Parathyroid adenoma (tissue), 2 donors: ENCODE measurements around the gene ERMARD.

ENCODE experiments used
- H2AFZ ChIP-seq: fragments of 300-600 bp; sonication (generic); one replicate; pipeline ENCODE4 v1.7.0; 2017; ENCODE audit warnings: antibody characterized with exemption, mild to moderate bottlenecking
- H3K27ac ChIP-seq: fragments of 300-600 bp; sonication (generic); one replicate; pipeline ENCODE4 v1.7.0; 2017
- H3K27me3 ChIP-seq: fragments of 300-600 bp; sonication (generic); one replicate; pipeline ENCODE4 v1.7.0; 2017; ENCODE audit warnings: low read length; ENCODE audit not compliant: control insufficient read depth, insufficient read depth
- H3K36me3 ChIP-seq: fragments of 300-600 bp; sonication (generic); one replicate; pipeline ENCODE4 v1.7.0; 2017; ENCODE audit warnings: low read length; ENCODE audit not compliant: control insufficient read depth, insufficient read depth
- H3K4me1 ChIP-seq: fragments of 300-600 bp; sonication (generic); one replicate; pipeline ENCODE4 v1.7.0; 2017; ENCODE audit warnings: control low read depth
- H3K4me2 ChIP-seq: fragments of 300-600 bp; sonication (generic); one replicate; pipeline ENCODE4 v1.7.0; 2017; ENCODE audit warnings: low read length
- H3K4me3 ChIP-seq: fragments of 300-600 bp; sonication (generic); one replicate; pipeline ENCODE4 v1.7.0; 2017; ENCODE audit warnings: low read depth, low read length
- H3K79me2 ChIP-seq: fragments of 300-600 bp; sonication (generic); one replicate; pipeline ENCODE4 v1.7.0; 2017; ENCODE audit warnings: control low read depth
- H3K9ac ChIP-seq: fragments of 300-600 bp; sonication (generic); one replicate; pipeline ENCODE4 v1.7.0; 2017; ENCODE audit warnings: mild to moderate bottlenecking
- H3K9me3 ChIP-seq: fragments of 300-600 bp; sonication (generic); one replicate; pipeline ENCODE4 v1.7.0; 2017; ENCODE audit warnings: low read length; ENCODE audit not compliant: control insufficient read depth
- TF ChIP-seq, protein P1 (sequence below): fragments of 300-600 bp; sonication (generic); IDR thresholded peaks from one replicate; pipeline ENCODE4 v1.7.0; 2017; ENCODE audit warnings: antibody characterized with exemption, mild to moderate bottlenecking
- donor health status: primary hyperparathyroidism.

ERMARD gene

DNA sequence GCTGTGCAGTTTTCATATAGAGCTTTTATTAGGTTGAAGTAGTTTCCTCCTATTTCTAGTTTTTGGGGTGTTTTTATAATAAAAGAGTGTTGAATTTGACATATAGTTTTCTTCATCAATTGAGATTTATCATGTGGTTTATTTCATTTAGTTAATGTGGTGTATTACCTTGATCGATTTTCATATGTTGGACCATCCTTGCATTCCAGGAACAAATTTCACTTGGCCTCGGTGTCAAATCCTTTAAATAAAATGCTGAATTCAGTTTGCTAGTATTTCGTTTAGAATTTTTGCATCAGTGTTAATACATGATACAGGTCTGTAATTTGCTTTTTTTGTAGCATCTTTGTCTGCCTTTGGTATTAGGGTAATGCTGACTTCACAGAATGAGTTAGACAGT, 6.0 kb upstream of the ERMARD start:
- Histone ChIP-seq H3K4me1 (no peaks in the 10 kb centered on the region), H3K9ac (no peak overlapping the region), H3K27ac (no peak overlapping the region), H3K36me3 (no peaks in the 10 kb centered on the region), H3K4me3 (no peak overlapping the region), H2AFZ (no peak overlapping the region), H3K27me3 (no peaks in the 10 kb centered on the region), H3K9me3 (no peaks in the 10 kb centered on the region), H3K79me2 (no peaks in the 10 kb centered on the region), H3K4me2 (no peak overlapping the region)
- TF ChIP-seq, protein P1, sequence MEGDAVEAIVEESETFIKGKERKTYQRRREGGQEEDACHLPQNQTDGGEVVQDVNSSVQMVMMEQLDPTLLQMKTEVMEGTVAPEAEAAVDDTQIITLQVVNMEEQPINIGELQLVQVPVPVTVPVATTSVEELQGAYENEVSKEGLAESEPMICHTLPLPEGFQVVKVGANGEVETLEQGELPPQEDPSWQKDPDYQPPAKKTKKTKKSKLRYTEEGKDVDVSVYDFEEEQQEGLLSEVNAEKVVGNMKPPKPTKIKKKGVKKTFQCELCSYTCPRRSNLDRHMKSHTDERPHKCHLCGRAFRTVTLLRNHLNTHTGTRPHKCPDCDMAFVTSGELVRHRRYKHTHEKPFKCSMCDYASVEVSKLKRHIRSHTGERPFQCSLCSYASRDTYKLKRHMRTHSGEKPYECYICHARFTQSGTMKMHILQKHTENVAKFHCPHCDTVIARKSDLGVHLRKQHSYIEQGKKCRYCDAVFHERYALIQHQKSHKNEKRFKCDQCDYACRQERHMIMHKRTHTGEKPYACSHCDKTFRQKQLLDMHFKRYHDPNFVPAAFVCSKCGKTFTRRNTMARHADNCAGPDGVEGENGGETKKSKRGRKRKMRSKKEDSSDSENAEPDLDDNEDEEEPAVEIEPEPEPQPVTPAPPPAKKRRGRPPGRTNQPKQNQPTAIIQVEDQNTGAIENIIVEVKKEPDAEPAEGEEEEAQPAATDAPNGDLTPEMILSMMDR: no peak

GRCh38 chr6:169746556-169746955, 4.9 kb upstream of the ERMARD start:
- H3K4me1 ChIP-seq: no peaks in the 10 kb centered on the region
- H3K9me3 ChIP-seq: no peaks in the 10 kb centered on the region
- H3K27me3 ChIP-seq: no peaks in the 10 kb centered on the region
- no peaks in the 10 kb centered on the region for H3K36me3 ChIP-seq
- TF ChIP-seq, protein P1: no peak
- H3K9ac ChIP-seq: no peak overlapping the region
- H3K4me3 ChIP-seq: no peak overlapping the region
- no peak overlapping the region for H3K4me2 ChIP-seq
- no peaks in the 10 kb centered on the region for H3K79me2 ChIP-seq
- no peak overlapping the region for H2AFZ ChIP-seq
- no peak overlapping the region for H3K27ac ChIP-seq

DNA sequence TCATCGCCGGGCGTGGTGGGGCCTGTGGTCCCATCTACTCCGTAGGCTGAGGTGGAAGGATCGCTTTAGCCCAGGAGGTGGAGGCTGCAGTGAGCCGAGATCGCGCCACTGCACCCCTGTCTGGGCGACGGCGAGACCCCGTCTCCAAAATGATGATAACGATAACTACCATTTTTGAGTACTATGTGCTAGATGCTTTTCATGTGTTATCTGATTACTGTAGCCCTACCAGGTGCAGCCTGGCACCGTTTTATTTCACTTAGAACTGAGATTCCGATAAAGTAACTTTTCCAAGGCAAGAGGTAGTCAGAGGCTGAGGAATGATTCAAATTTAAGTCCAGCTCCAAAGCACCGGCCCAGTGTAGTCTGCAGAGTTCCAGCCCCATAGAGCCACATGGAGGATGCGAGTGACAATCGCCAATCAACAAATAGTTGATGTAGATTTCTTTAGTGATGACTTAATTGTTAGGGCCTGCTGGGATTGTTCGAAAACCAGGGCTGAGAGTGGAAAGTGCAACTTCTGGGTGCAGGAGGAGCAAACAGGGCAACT, 727 bp downstream of the ERMARD start:
- Histone ChIP-seq H3K36me3 (no peaks in the 10 kb centered on the region), H3K9me3 (no peaks in the 10 kb centered on the region), H3K9ac (peak overlapping the region; percentile 73), H3K4me2 (peak overlapping the region; percentile 52), H3K4me3 (peak overlapping the region; percentile 58), H3K27me3 (no peaks in the 10 kb centered on the region), H3K79me2 (no peaks in the 10 kb centered on the region), H2AFZ (peak overlapping the region; percentile 92), H3K4me1 (peaks cover 8% of the 10 kb centered on the region), H3K27ac (peak overlapping the region; percentile 92)
- TF ChIP-seq, protein P1: no peak

DNA sequence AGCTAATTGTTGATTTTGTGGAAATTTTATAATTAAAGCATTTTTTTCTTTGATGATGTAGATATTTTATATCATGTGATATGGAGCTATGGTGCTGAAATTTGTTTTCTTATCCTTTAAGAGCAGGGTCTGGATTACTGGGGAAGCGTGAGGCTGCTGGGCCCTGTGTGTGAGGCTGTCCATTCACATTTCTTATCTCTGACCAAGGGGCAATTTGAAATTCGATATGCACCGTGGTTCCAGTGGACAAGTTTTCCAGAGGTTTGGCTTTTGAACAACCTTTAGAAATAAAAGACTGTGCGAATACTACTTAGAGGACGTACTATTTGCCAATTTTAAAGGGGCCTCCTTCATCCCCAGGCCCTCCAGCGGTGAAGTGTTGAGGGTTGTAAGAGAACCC, 3.7 kb downstream of the ERMARD start:
- Histone ChIP-seq H3K79me2 (no peaks in the 10 kb centered on the region), H3K4me2 (no peak overlapping the region), H3K36me3 (no peaks in the 10 kb centered on the region), H3K4me1 (peaks cover 8% of the 10 kb centered on the region), H3K9ac (no peak overlapping the region), H3K4me3 (no peak overlapping the region), H3K27ac (no peak overlapping the region), H2AFZ (no peak overlapping the region), H3K9me3 (no peaks in the 10 kb centered on the region), H3K27me3 (no peaks in the 10 kb centered on the region)
- TF ChIP-seq, protein P1: no peak

- Histone ChIP-seq H3K9ac (no peak overlapping the region), H3K27ac (no peak overlapping the region), H2AFZ (no peak overlapping the region), H3K4me3 (no peak overlapping the region), H3K4me2 (no peak overlapping the region), H3K27me3 (no peaks in the 10 kb centered on the region), H3K9me3 (no peaks in the 10 kb centered on the region), H3K79me2 (no peaks in the 10 kb centered on the region), H3K36me3 (no peaks in the 10 kb centered on the region), H3K4me1 (no peaks in the 10 kb centered on the region)
- TF ChIP-seq, protein P1: no peak
Observed at GRCh38 chr6:169763308-169763707, 11.9 kb downstream of the ERMARD start.
